ENCODE data around the gene PRICKLE4.
"Not testable (repeated sequence)": the region's sequence is repeated elsewhere in the genome, so short reads cannot be mapped to it uniquely, and the experiment has no call there.

Gene PRICKLE4

DNA sequence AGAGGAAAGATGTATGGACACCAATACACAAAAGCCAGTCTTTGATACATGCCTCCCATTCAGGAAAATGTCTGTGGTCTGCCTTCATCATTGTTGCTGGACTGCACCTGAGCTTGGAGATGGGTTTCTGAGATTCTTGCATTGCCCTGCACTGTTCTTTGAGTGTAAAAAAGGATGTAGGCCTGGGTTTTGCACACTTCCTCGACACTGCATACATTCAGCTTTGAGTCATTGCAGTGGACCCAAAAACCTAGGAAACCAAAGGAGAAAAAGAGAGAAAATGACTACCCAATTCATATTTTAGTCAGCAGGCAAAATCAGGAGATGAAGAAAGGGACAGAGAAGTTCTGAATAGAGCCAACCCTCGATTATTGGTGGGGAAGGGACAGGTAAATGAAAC, 15.9 kb downstream of the PRICKLE4 start:
- FAIRE-seq = no peak

DNA sequence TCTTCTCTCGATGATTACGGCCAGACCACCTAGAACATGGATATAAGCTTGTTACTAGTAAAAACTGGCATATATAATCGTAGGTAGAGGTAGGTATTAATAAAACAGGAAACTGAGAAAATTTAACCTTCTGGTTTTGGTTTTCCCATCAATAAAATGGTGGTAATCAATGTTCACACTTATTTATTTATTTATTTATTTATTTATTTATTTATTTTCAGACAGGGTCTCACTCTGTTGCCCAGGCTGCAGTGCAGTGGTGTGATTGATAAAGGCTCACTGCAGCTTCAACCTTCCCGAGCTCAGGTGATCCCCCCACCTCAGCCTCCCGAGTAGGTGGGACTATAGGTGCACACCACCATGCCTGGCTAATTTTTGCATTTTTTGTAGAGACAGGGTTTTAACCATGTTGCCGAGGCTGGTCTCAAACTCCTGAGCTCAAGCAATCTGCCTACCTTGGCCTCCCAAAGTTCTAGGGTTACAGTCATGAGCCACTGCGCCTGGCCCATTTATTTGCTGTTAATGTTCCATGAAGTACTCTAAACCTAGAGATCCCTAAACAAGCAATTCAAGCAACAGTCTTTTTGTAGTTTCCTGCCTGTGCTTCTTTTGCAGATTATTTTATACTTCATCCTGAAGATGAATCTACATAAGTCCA, 18.4 kb downstream of the PRICKLE4 start:
- FAIRE-seq (no peak), DNase-seq (ENCODE audit: low spot score) (no peak)

More for the DNA sequence above, 15.9 kb downstream of the PRICKLE4 start:
- no peak for DNase-seq (ENCODE audit: low spot score)

DNA sequence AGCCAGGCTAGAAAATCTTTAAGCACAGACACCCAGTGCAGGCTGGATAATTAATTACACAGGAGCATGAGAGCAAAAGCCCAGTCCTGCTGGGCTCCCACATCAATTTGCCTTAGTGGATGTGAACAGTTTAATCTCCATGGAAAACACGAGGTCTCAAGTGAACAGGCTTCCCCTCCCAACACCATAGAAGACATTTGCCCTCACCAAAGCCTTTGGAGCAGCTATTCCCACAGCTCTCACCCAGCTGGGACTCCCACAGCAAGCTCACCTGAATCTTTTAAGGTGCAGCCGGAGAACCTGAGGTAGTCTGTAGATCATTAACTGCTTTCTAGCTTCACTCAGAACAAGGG, 19.0 kb downstream of the PRICKLE4 start:
- DNase-seq (ENCODE audit: low spot score) (no peak), FAIRE-seq (no peak)

DNA sequence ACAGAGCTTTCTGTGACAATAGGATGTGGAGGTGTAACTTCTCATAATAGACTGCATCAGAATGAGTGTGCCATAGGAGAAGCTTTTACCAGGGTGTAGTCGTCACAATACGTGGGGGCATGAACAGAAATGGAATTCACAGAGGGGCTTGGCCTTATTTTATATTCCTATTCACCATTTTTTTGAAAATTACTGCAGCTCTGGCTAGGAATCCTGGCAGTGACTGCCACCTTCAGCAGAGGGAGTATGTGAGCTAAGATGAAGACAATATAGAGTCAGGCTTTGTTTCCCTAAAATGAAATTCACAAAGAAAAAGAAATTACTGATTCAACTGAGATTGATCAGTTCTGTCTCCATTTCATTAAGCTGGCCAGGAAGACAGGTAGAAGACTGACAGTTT, 20.8 kb downstream of the PRICKLE4 start:
- DNase-seq (ENCODE audit: low spot score) (no peak), FAIRE-seq (no peak)

DNA sequence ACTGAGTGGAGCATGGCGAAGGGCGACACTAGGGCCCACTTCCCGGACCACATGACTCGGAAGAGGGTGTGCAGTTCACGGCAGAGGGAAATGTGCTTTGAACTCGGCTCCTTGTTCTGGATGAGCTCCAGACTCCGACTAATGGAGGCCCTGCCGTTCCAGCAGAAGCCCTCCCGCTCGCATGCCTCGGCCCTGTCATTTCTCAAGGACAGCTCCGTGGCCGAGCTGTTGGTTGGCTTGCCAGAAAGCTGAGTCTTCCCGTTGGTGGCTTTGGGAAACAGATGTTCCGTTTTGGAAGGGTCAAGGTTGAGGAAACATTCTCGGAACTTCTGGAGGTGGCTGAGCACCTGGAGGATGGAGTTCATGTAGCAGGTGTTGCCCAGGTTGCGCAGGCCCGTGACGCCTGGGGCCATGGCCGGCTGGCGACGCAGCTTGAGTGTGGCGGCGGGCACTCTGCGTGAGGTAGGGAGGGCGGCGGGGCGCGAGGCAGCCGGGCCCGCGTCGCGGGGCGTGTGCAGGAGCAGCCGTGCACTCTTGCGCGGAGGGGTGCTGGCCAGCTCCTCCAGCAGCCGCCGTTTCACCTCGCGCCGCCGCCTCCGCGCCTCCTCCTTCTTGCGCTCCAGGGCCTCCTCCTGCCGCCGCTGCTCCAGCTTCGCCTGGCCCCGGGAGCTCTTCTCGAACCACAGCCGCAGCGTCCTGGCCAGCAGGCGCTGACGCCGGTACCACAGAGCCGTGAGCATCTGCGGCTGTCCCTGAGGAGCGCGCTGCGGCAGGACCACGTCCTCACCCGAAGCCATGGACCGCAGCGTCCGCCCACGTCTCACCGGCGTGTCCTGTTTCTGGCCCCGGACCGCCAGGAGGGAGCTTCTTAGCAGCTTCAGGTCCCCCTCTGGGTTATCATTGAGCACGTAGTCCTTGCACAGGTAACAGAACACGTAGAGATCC, 25.5 kb downstream of the PRICKLE4 start:
- no peak for DNase-seq (ENCODE audit: low spot score)
- no peak for FAIRE-seq

DNA sequence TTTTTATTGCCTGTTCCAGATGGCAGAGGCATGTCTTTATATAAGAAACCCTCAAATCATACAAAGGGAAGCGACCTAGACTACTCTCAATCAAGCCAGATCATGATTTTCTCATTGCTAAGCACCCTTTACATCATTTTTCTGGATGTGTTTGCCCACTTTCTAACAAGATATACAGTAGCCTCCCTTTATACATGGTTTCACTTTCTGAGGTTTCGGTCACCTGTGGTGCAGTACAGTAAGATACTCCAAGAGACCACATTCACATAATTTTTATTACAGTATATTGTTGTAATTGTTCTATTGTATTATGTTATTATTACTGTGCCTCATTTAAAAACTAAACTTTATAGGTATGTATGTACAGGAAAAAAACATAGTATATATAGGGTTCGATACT, 30.5 kb downstream of the PRICKLE4 start:
- DNase-seq (ENCODE audit: low spot score) (no peak), FAIRE-seq (no peak)

DNA sequence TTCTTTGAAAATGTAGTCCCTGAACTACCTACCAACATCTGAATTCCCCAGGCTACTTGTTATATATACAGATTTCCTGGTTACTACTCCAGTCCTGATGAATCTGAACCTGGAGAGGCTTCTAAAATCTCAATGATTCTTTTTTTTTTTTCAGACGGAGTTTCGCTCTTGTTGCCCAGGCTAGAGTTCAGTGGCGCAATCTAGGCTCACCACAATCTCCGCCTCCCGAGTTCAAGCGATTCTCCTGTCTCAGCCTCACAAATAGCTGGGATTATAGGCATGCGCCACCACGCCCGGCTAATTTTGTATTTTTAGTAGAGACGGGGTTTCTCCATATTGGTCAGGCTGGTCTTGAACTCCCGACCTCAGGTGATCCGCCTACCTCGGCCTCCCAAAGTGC, 31.4 kb downstream of the PRICKLE4 start:
- DNase-seq (ENCODE audit: low spot score); FAIRE-seq: not testable (repeated sequence)

DNA sequence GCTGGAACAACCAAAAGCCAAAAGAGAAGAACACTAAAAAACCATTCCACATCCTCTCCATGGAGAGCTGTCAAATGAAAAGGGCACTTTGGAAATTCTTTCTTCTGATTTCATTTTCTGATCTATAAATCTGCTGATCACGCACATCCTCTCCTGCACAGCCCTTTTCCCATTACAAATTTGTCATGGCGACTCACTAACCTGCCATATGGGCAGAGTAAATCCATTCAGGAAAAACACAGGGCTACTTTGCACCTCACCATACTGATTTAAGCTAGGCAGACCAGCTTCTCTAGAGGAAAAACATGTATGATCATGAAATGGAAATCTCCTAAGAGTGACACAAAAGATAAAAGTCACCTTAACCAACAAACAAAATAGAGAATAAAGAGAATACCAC, 32.9 kb downstream of the PRICKLE4 start:
- no peak for FAIRE-seq

DNA sequence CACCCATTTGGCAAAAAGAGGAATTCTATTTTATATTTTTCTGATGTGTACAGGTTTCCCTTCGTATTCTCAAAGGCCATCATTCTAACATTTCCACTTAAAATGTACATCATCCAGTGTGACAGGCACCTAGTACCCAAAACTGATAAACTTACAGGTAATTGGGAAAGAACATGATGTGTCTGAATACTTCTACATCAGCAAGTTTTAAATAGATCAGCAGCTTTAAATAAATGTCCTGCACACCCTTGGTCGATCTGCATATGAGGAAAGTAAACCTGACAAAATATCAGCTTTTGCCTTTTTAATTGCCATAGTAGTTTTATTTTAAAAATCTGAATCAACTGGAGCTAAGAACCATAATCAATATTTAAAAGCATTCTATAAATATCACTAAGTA, 33.4 kb downstream of the PRICKLE4 start:
- FAIRE-seq (no peak), DNase-seq (ENCODE audit: low spot score) (no peak)

More for the DNA sequence above, 32.9 kb downstream of the PRICKLE4 start:
- no peak for DNase-seq (ENCODE audit: low spot score)

DNA sequence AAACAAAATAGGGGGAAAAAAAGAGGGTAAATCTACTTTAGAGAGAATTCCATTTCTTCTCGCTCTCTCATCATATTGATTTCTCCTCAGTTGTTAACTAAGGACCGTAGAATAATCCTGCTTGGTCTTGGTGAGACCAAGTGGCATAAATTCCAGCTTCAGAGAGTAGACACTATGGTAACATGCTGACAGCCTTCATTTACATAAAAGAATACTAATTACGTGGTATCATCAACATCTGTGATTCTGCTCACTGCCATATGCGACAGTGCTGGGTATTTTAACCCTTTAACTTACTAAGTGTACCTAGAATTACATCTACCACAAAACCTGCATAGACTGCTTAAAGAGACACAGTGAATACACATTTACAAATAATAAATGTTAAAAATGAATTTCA, 34.0 kb downstream of the PRICKLE4 start:
- DNase-seq (ENCODE audit: low spot score) = no peak

DNA sequence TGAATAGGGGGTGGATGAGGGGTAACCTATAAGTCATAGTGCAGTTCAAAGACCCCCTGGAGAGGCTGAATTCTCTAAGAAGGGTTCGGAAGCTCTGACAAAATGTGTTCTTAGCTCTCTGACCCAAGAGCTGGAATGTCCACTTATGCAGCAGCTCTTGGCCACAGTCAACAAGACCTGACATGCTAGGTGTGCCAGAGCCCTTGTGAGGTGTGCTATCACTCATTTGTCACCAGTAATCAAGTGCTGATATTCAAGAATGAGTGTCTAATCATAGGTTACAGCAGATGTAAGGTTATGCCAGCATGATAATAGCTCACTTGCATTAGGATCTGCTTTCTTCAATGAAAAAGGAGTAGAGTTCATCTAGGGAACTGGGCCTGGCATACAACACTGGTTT, 35.0 kb downstream of the PRICKLE4 start:
- FAIRE-seq = no peak
- DNase-seq (ENCODE audit: low spot score) = no peak

More for the DNA sequence above, 34.0 kb downstream of the PRICKLE4 start:
- no peak for FAIRE-seq

DNA sequence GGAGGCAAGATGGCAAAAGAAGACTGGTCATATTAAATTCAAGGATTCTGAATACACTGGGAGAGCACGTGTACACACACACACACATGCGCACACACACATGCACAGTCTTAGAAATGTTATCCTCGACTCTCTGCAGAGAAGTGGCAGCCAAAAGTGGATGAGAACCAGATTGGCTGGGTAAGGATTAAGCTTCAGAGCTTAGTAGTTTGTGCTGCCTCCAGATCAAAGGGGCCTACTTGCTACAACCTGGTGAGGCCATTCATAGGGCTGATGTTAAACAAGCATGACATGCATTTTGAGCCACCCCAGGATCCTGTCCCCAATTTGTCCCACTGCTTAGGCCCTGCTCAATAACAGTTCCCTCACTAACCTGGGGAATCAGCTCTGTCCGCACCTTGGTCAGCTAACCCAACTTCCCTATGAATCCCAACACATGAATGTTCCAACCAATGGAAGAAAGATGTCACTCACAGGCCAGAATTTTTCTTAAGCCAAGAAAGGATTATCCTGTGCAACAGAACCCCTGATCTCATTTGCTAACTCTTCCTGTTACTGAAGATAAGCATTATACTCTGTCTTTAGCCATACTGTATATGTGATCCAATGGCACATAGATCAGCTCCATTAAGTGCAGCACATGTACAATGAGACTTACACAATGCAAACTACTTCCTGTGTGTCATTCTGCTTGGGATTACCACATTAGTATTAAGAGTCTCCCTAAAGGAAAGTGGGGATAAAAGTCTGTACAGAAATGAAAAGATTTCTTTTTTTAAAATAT, 37.9 kb downstream of the PRICKLE4 start:
- no peak for FAIRE-seq
- no peak for DNase-seq (ENCODE audit: low spot score)

DNA sequence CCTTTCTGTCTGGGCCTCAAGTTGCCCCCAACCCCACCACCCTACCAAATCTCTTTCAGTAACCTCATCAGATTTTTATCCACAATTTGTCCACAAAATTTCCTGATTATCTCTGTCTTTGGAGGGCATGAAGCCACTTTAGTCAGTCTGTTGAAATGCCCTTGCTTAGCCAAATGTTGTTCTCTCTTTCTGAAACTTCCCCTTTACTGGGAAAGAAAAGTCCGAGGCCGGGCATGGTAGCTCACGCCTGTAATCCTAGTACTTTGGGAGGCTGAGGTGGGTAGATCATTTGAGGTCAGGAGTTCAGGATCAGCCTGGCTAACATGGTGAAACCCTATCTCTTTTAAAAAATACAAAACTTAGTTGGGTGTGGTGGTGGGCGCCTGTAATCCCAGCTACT, 40.7 kb downstream of the PRICKLE4 start:
- DNase-seq (ENCODE audit: low spot score) = no peak
- no peak for FAIRE-seq

DNA sequence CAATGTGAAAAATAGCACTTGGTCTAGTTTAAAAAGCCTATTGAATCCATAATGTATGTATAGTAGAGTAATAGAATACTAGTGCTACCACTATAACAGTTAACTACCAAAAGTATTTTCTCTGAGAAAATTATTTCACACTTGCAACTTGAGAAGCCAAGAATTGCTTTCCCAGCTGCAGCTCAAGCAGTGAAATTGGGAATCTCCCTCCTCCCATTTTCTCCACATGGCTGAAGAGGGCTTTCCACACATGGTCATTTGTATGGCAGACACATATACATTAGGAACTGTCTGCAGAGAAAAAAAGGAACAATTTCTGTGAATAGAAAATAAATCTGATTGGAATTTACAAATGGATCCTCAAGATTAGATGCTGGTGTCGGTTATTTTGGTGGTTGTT, 41.4 kb downstream of the PRICKLE4 start:
- no peak for DNase-seq (ENCODE audit: low spot score)
- no peak for FAIRE-seq

DNA sequence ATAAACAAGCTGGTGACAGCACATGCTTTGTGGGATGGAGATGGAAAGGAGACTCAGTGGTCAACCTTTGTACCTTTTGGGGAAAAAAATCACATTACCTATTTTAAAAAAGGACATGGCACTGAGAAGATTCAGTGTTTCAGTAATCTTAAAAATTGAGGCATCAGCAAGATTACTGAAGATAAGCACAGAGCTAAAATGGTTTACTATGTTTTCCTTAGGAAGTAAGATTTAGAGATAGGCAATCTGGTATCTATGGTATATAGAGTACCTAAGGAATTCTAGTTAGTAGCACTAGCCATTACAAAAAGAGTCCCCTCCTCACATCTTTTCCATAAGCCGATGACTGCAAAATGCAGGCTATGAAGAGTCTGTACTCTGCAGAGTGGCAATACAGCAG, 42.6 kb downstream of the PRICKLE4 start:
- DNase-seq (ENCODE audit: low spot score) (no peak), FAIRE-seq (no peak)

DNA sequence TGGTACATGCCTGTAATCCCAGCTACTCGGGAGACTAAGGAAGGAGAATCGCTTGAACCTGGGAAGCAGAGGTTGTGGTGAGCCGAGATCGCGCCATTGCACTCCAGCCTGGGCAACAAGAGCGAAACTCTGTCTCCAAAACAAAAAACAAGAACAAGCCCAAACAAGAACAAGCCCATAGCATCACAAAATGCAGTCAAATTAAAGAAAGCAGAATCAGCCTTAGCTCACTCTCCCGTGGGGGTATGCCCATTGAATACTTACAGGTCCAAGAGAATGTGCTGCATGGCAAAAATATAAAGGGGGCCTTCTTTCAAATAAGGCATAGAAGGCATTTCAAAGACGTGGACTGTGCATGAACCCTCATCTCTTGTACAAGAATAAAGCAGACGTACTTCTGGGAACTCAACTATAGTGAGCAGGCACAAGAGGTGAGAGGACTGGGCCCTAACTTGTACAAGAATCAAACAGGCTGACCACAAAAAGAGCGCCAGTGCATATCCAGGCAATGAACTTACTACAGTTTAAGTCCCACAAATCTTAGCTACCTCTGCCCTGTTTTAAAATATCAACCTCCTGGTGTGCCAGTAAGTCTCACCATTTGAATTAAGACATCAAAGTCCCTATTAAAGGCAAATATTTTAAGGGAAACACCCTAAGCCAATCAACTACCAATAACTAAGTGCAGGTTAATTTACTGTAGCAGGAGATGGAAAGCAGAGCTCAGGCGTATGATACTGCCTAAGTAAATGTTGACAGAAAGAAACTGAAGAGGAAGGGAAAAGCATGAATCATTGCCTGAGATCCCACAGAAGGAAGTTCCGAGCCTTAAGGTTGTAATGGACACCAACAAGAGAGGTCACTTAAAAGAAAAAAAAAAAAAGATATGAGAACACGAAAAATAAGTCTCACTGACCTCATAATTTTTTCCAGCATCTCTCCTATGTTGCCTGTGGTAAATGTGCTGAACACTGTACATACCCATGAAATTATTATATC, 44.3 kb downstream of the PRICKLE4 start:
- DNase-seq (ENCODE audit: low spot score) (no peak), FAIRE-seq (no peak)

DNA sequence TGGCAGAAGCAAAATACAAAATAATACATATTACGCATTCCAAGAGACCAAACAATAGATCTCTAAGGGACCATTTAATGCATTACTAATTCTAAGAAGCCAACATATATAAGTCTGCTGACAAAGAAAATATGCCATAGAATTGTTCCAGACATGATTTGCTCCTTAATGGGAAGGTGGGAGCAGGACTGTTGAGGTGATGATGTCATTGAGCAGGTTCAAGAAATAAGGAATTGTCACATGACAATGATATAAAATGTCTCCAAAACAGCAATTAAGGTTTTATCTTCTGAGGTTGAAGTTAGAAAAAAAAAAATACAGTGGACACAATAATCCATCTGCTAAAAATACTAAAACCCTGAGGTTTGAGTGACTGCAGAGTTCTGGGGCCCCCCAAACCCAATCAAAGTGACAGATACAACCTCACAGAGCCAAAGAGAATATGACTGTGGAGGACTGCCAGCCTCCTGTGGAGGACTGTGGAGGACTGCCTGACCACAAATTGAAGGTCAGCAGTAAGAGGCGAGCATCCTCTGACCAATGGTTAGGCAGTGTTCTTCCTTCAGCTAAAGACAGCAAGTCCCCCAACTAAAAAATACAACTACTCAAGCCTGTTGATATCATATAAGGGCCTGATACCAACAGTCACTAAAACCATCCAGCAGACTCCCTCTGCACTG, 45.9 kb downstream of the PRICKLE4 start:
- FAIRE-seq (no peak), DNase-seq (ENCODE audit: low spot score) (no peak)

DNA sequence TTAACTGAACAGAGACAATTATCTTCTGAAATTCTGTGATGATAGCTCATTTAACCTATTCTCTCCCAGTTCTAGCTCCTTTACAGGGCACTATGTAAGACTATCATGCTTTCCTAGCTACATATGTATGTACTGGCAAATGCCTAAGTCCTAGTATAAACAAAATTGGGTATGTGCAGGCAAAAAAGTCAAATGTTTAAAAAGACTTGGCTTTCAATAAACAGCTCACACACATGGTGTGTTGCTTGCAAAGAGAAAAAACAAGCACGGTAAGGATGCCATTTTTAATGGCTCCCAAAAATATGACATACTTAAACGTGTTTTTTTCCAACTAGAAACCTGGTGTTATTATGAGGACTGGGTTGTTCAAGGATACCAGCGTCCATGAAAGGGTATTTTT, 51.7 kb downstream of the PRICKLE4 start:
- no peak for FAIRE-seq

DNA sequence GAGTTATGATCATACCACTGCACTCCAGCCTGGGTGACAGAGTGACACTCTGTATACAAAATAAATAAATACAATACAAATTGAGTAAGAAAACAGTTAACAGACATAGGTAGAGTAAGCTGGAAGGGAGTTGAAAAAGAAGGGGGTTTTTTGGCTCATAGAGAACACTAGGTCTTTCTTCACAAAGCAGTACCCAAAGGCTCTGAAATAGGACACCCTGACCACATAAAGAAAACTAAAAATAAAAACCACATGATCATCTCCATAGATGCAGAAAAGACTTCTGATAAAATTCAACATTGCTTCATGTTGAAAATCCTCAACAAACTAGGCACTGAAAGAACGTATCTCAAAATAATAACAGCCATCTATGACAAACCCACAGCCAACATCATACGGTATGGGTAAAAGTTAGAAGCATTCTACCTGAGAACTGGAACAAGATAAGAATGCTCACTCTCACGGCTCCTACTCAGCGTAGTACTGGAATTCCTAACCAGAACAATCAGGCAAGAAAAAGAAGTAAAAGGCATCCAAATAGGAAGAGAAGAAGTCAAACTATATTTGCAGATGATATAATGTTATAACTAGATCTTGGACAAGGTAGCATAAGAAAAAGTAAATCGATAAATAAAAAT, 55.6 kb downstream of the PRICKLE4 start:
- DNase-seq (ENCODE audit: low spot score) (no peak), FAIRE-seq (no peak)

More for the DNA sequence above, 51.7 kb downstream of the PRICKLE4 start:
- DNase-seq (ENCODE audit: low spot score) = no peak

DNA sequence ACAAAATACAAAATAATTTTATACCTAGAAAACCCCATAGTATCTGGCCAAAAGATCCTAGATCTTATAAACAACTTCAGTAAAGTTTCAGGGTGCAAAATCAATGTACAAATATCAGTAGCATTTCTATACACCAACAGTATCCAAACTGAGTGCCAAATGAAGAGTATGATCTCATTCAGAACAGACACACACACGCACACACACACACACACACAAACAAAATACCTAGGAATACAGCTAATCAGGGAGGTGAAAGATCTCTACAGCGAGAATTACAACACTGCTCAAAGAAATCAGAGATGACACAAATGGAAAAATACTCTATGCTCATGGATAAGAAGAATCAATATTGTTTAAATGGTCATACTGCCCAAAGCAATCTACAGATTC, 56.1 kb downstream of the PRICKLE4 start:
- DNase-seq (ENCODE audit: low spot score) (no peak), FAIRE-seq (no peak)
